ENCODE data around the gene CALN1. TPM values are rescaled to one million over a fixed set of nuclear protein-coding genes. Genes with fewer than 3 reads are reported as not detected.

The CALN1 gene
- polyA plus RNA-seq, 1 experiment = not detected

GRCh38 chr7:71766016-71766415 lies 646.1 kb downstream of the CALN1 start:
- CTCF ChIA-PET = no interaction called here
- no peak for DNase-seq (ENCODE audit: low read depth)
- POLR2A ChIA-PET = no interaction called here

GRCh38 chr7:71761336-71761735 lies 650.8 kb downstream of the CALN1 start:
- H3K4me3 ChIP-seq (ENCODE audit: low read depth, low read length) = no peak overlapping the region
- CTCF ChIA-PET = interaction anchor here (0.6 to 2.3 kb wide), 3 partner anchors 10 to 933 kb away, joined by 3 to 8 read pairs (median 3); no protein-coding TSS in a partner anchor
- no peak for TF ChIP-seq CTCF (IDR thresholded peaks at IDR 0.05; ENCODE audit: insufficient read depth, low read depth, low read length)
- DNase-seq (ENCODE audit: low read depth) = no peak
- no peaks in the 10 kb centered on the region for H3K27me3 ChIP-seq (ENCODE audit: control insufficient read depth, insufficient read depth, low read length)
- no peaks in the 10 kb centered on the region for H3K36me3 ChIP-seq (ENCODE audit: control insufficient read depth, insufficient read depth, low read length)
- POLR2A ChIA-PET = no interaction called here

More at GRCh38 chr7:71766016-71766415, 646.1 kb downstream of the CALN1 start:
- no peak overlapping the region for H3K4me3 ChIP-seq (ENCODE audit: low read depth, low read length)
- no peaks in the 10 kb centered on the region for H3K27me3 ChIP-seq (ENCODE audit: control insufficient read depth, insufficient read depth, low read length)
- no peak for TF ChIP-seq CTCF (IDR thresholded peaks at IDR 0.05; ENCODE audit: insufficient read depth, low read depth, low read length)
- H3K36me3 ChIP-seq (ENCODE audit: control insufficient read depth, insufficient read depth, low read length) = no peaks in the 10 kb centered on the region

- DNase-seq (ENCODE audit: low read depth) = no peak
- CTCF ChIA-PET = interaction anchor here (0.6 kb wide), 1 partner anchor 13 kb away, joined by 3 read pairs; no protein-coding TSS in a partner anchor
- TF ChIP-seq CTCF (IDR thresholded peaks at IDR 0.05; ENCODE audit: insufficient read depth, low read depth, low read length) = no peak
- Histone ChIP-seq H3K36me3 (ENCODE audit: control insufficient read depth, insufficient read depth, low read length) (no peaks in the 10 kb centered on the region), H3K4me3 (ENCODE audit: low read depth, low read length) (no peak overlapping the region), H3K27me3 (ENCODE audit: control insufficient read depth, insufficient read depth, low read length) (no peaks in the 10 kb centered on the region)
- POLR2A ChIA-PET = no interaction called here
These were observed 657.3 kb downstream of the CALN1 start for GRCh38 chr7:71754828-71755227.

GRCh38 chr7:71753956-71754664 lies 658.0 kb downstream of the CALN1 start:
- no peak for DNase-seq (ENCODE audit: low read depth)
- POLR2A ChIA-PET = no interaction called here

GRCh38 chr7:71753236-71753635 lies 658.9 kb downstream of the CALN1 start:
- DNase-seq (ENCODE audit: low read depth) = no peak
- Histone ChIP-seq H3K36me3 (ENCODE audit: control insufficient read depth, insufficient read depth, low read length) (no peaks in the 10 kb centered on the region), H3K27me3 (ENCODE audit: control insufficient read depth, insufficient read depth, low read length) (no peaks in the 10 kb centered on the region), H3K4me3 (ENCODE audit: low read depth, low read length) (no peak overlapping the region)
- ChIA-PET POLR2A (no interaction called here), CTCF (interaction anchor here (1.8 kb wide), 1 partner anchor 11 kb away, joined by 6 read pairs; no protein-coding TSS in a partner anchor)
- no peak for TF ChIP-seq CTCF (IDR thresholded peaks at IDR 0.05; ENCODE audit: insufficient read depth, low read depth, low read length)

More at GRCh38 chr7:71753956-71754664, 658.0 kb downstream of the CALN1 start:
- Histone ChIP-seq H3K4me3 (ENCODE audit: low read depth, low read length) (no peak overlapping the region), H3K36me3 (ENCODE audit: control insufficient read depth, insufficient read depth, low read length) (no peaks in the 10 kb centered on the region), H3K27me3 (ENCODE audit: control insufficient read depth, insufficient read depth, low read length) (no peaks in the 10 kb centered on the region)
- no peak for TF ChIP-seq CTCF (IDR thresholded peaks at IDR 0.05; ENCODE audit: insufficient read depth, low read depth, low read length)
- CTCF ChIA-PET = no interaction called here
